Mesenchymal stem cell (in vitro differentiated cells and primary cell): Measurements from ENCODE around the gene CTDSPL2. TPM values are rescaled to one million over a fixed set of nuclear protein-coding genes. Genes with fewer than 3 reads are reported as not detected.

Experiments
- DNase-seq: peaks from one replicate; pipeline ENCODE4 v3.0.0-alpha.2; 2013
- H2AFZ ChIP-seq: one replicate; pipeline ENCODE4 v1.6.1; 2013; ENCODE audit warnings: low read depth, mild to moderate bottlenecking, control low read depth, inconsistent platforms, low read length, moderate library complexity
- H2AK5ac ChIP-seq: 2 replicates; pipeline ENCODE4 v1.6.1; 2013; ENCODE audit warnings: low read length, moderate library complexity, mild to moderate bottlenecking, inconsistent platforms; ENCODE audit not compliant: severe bottlenecking
- H2BK120ac ChIP-seq: one replicate; pipeline ENCODE4 v1.6.1; 2013; ENCODE audit warnings: low read depth, mild to moderate bottlenecking, inconsistent platforms, low read length, moderate library complexity
- H2BK12ac ChIP-seq, 2 experiments: one replicate each; pipeline ENCODE4 v1.6.1; 2013; ENCODE audit warnings: inconsistent platforms in 2 of 2, low read length in 2 of 2, mild to moderate bottlenecking in 2 of 2, moderate library complexity in 2 of 2, control low read depth in 1 of 2
- H2BK15ac ChIP-seq: one replicate; pipeline ENCODE4 v1.6.1; 2013; ENCODE audit warnings: mild to moderate bottlenecking, low read depth, inconsistent platforms; ENCODE audit not compliant: poor library complexity, severe bottlenecking
- H2BK5ac ChIP-seq: 2 replicates; pipeline ENCODE4 v1.6.1; 2013; ENCODE audit warnings: low read depth, mild to moderate bottlenecking, low read length, control low read depth, inconsistent platforms; ENCODE audit not compliant: poor library complexity, severe bottlenecking
- H3K14ac ChIP-seq, 2 experiments: one replicate each; pipeline ENCODE4 v1.6.1; 2013; ENCODE audit warnings: inconsistent platforms in 2 of 2, low read length in 2 of 2, control low read depth in 1 of 2, mild to moderate bottlenecking in 1 of 2, moderate library complexity in 1 of 2
- H3K18ac ChIP-seq, 2 experiments: one replicate each; pipeline ENCODE4 v1.6.1; 2013; ENCODE audit warnings: inconsistent platforms in 2 of 2, low read length in 2 of 2, control low read depth in 1 of 2, low read depth in 1 of 2, mild to moderate bottlenecking in 1 of 2
- H3K23ac ChIP-seq, 2 experiments: one replicate each; pipeline ENCODE4 v1.6.1; 2013; ENCODE audit warnings: inconsistent platforms in 2 of 2, low read length in 2 of 2, mild to moderate bottlenecking in 2 of 2, moderate library complexity in 2 of 2, control low read depth in 1 of 2
- H3K27ac ChIP-seq: 2 replicates; pipeline ENCODE4 v1.5.1; 2013; ENCODE audit warnings: mild to moderate bottlenecking, moderate library complexity, low read length, control low read depth, inconsistent platforms; ENCODE audit not compliant: poor library complexity, severe bottlenecking
- H3K27me3 ChIP-seq, 2 experiments: 2 replicates each; pipeline versions ENCODE4 v1.6.1 to v1.7.0; 2013; ENCODE audit warnings: low read length in 2 of 2, mild to moderate bottlenecking in 2 of 2, moderate library complexity in 2 of 2, control low read depth in 1 of 2, inconsistent platforms in 1 of 2; ENCODE audit not compliant: control insufficient read depth in 1 of 2, insufficient read depth in 1 of 2
- H3K36me3 ChIP-seq, 2 experiments: 2 replicates each; pipeline versions ENCODE4 v1.6.1 to v1.7.0; 2013; ENCODE audit warnings: low read length in 2 of 2, control low read depth in 1 of 2, inconsistent platforms in 1 of 2, low read depth in 1 of 2, mild to moderate bottlenecking in 1 of 2; ENCODE audit not compliant: insufficient read depth in 2 of 2, control insufficient read depth in 1 of 2
- H3K4ac ChIP-seq, 2 experiments: one replicate each; pipeline ENCODE4 v1.6.1; 2013; ENCODE audit warnings: inconsistent platforms in 2 of 2, low read length in 2 of 2, mild to moderate bottlenecking in 2 of 2, moderate library complexity in 2 of 2, control low read depth in 1 of 2, low read depth in 1 of 2
- H3K4me1 ChIP-seq: 2 replicates; pipeline ENCODE4 v1.6.1; 2013; ENCODE audit warnings: low read depth, low read length, control low read depth; ENCODE audit not compliant: control insufficient read depth, insufficient read depth
- H3K4me2 ChIP-seq: 2 replicates; pipeline ENCODE4 v1.6.1; 2013; ENCODE audit warnings: low read length, mild to moderate bottlenecking, inconsistent platforms; ENCODE audit not compliant: poor library complexity, severe bottlenecking
- H3K4me3 ChIP-seq, 2 experiments: 2 replicates each; pipeline versions ENCODE4 v1.5.1 to v1.7.0; 2013; ENCODE audit warnings: low read length in 2 of 2, mild to moderate bottlenecking in 2 of 2, control low read depth in 1 of 2, low read depth in 1 of 2; ENCODE audit not compliant: insufficient read depth in 1 of 2
- H3K79me1 ChIP-seq: replicated peaks from 2 replicates; pipeline ENCODE4 v1.6.1; 2013; ENCODE audit warnings: mild to moderate bottlenecking, control low read depth, low read length, inconsistent platforms; ENCODE audit not compliant: poor library complexity, severe bottlenecking
- H3K9ac ChIP-seq: 2 replicates; pipeline ENCODE4 v1.7.0; 2013; ENCODE audit warnings: mild to moderate bottlenecking, low read length, moderate library complexity
- H3K9me3 ChIP-seq: 2 replicates; pipeline ENCODE4 v1.7.0; 2013; ENCODE audit warnings: mild to moderate bottlenecking, low read length; ENCODE audit not compliant: control insufficient read depth
- H4K8ac ChIP-seq: one replicate; pipeline ENCODE4 v1.6.1; 2013; ENCODE audit warnings: inconsistent platforms, mild to moderate bottlenecking, low read length, moderate library complexity
- H4K91ac ChIP-seq: one replicate; pipeline ENCODE4 v1.6.1; 2013; ENCODE audit warnings: mild to moderate bottlenecking, low read length, inconsistent platforms
- WGBS: methylation state at CpG from one replicate; pipeline ENCODE4 v1.1.7; 2013; ENCODE audit warnings: mixed read lengths; 5-methylcytosine and 5-hydroxymethylcytosine counted together
- polyA plus RNA-seq, 2 experiments: library from polyadenylated mRNA; stranded (reverse); fragments of 200-250 nt; gene quantifications; one replicate each; pipeline ENCODE4 v1.2.3, GENCODE V29; 2013

CTDSPL2 gene
- 25.2 TPM for polyA plus RNA-seq (2013, experiment 1 of 2)
- polyA plus RNA-seq (2013, experiment 2 of 2): 24.7 TPM

GRCh38 chr15:44426975-44427755 is at the start of gene CTDSPL2:
CTDSPL2 (plus strand) TSS chr15:44427629; CDS start chr15:44459015, 31,386 bp downstream.
- Histone ChIP-seq H4K91ac (peak within 1 kb of the TSS; percentile 44), H4K8ac (peak within 1 kb of the TSS; percentile 76), H3K9me3 (no peaks in the 10 kb centered on the region), H2BK5ac (peak within 1 kb of the TSS; percentile 99), H3K9ac (peak within 1 kb of the TSS; percentile 99), H3K79me1 (no peaks in the 10 kb centered on the region), H3K23ac (peak within 1 kb of the TSS in 1 of 2 experiments; percentile 80), H2AFZ (peak within 1 kb of the TSS; percentile 89), H3K4me1 (peaks cover 4% of the 10 kb centered on the region), H3K27me3 (no peaks in the 10 kb centered on the region), H3K4me2 (peak within 1 kb of the TSS; percentile 89), H3K4ac (peak within 1 kb of the TSS; percentile 80 to 92), H2AK5ac (peak within 1 kb of the TSS; percentile 21), H3K14ac (no peak within 1 kb of the TSS), H2BK12ac (peak within 1 kb of the TSS in 1 of 2 experiments; percentile 57), H3K36me3 (peaks cover 0 to 4% of the 10 kb centered on the region in 2 experiments), H2BK120ac (peak within 1 kb of the TSS; percentile 73), H3K18ac (peak within 1 kb of the TSS; percentile 93 to 98), H3K4me3 (peak within 1 kb of the TSS; percentile 69 to 98), H2BK15ac (peak within 1 kb of the TSS; percentile 6), H3K27ac (peak within 1 kb of the TSS; percentile 100)
- WGBS: under 1% methylated on average over 42 of the region's 53 CpGs
- DNase-seq: peak; percentile 99

GRCh38 chr15:44381236-44381635 is 46.2 kb upstream of the CTDSPL2 start:
- Histone ChIP-seq H3K4ac (no peak overlapping the region), H3K23ac (no peak overlapping the region), H3K4me3 (no peak overlapping the region), H3K9me3 (no peaks in the 10 kb centered on the region), H3K4me1 (no peaks in the 10 kb centered on the region), H3K4me2 (no peak overlapping the region), H4K91ac (no peak overlapping the region), H3K9ac (no peak overlapping the region), H3K27me3 (no peaks in the 10 kb centered on the region), H2AFZ (no peak overlapping the region), H3K18ac (no peak overlapping the region), H3K14ac (no peak overlapping the region), H2BK15ac (no peak overlapping the region), H2AK5ac (no peak overlapping the region), H3K27ac (no peak overlapping the region), H2BK12ac (no peak overlapping the region), H2BK120ac (no peak overlapping the region), H2BK5ac (no peak overlapping the region), H3K79me1 (peaks cover 10% of the 10 kb centered on the region), H3K36me3 (peaks cover 9 to 10% of the 10 kb centered on the region in 2 experiments), H4K8ac (no peak overlapping the region)
- no peak for DNase-seq

- Histone ChIP-seq H2AK5ac (no peak overlapping the region), H2AFZ (no peak overlapping the region), H3K4me3 (no peak overlapping the region), H2BK5ac (peak overlapping the region; percentile 76), H2BK12ac (no peak overlapping the region), H3K36me3 (peaks cover 14 to 22% of the 10 kb centered on the region in 2 experiments), H3K27ac (no peak overlapping the region), H3K4me1 (no peaks in the 10 kb centered on the region), H3K79me1 (peaks cover 14% of the 10 kb centered on the region), H3K9me3 (no peaks in the 10 kb centered on the region), H3K9ac (no peak overlapping the region), H4K91ac (no peak overlapping the region), H4K8ac (no peak overlapping the region), H2BK15ac (no peak overlapping the region), H3K18ac (peak overlapping the region in 1 of 2 experiments; percentile 37), H3K4ac (no peak overlapping the region), H2BK120ac (no peak overlapping the region), H3K4me2 (peak overlapping the region; percentile 22), H3K27me3 (no peaks in the 10 kb centered on the region), H3K23ac (no peak overlapping the region), H3K14ac (no peak overlapping the region)
- WGBS: no CpG with 5 or more reads among the region's 1 CpG
- DNase-seq: no peak
These were observed 42.0 kb upstream of the CTDSPL2 start for GRCh38 chr15:44385344-44385942.

GRCh38 chr15:44394062-44394461 is 33.4 kb upstream of the CTDSPL2 start:
- Histone ChIP-seq H2AFZ (no peak overlapping the region), H3K18ac (no peak overlapping the region), H3K36me3 (peaks cover 13 to 20% of the 10 kb centered on the region in 2 experiments), H3K4me1 (no peaks in the 10 kb centered on the region), H3K4ac (no peak overlapping the region), H4K91ac (no peak overlapping the region), H3K4me3 (no peak overlapping the region), H2BK12ac (no peak overlapping the region), H3K9ac (no peak overlapping the region), H2BK15ac (no peak overlapping the region), H3K23ac (no peak overlapping the region), H2AK5ac (no peak overlapping the region), H3K79me1 (peaks cover 2% of the 10 kb centered on the region), H3K27ac (no peak overlapping the region), H3K14ac (no peak overlapping the region), H4K8ac (no peak overlapping the region), H2BK5ac (no peak overlapping the region), H3K9me3 (no peaks in the 10 kb centered on the region), H3K4me2 (no peak overlapping the region), H2BK120ac (no peak overlapping the region), H3K27me3 (no peaks in the 10 kb centered on the region)
- no peak for DNase-seq
- WGBS: 100% methylated on average over 1 of the region's 3 CpGs
